ENCODE data around the gene CAMKV.

CAMKV gene

DNA sequence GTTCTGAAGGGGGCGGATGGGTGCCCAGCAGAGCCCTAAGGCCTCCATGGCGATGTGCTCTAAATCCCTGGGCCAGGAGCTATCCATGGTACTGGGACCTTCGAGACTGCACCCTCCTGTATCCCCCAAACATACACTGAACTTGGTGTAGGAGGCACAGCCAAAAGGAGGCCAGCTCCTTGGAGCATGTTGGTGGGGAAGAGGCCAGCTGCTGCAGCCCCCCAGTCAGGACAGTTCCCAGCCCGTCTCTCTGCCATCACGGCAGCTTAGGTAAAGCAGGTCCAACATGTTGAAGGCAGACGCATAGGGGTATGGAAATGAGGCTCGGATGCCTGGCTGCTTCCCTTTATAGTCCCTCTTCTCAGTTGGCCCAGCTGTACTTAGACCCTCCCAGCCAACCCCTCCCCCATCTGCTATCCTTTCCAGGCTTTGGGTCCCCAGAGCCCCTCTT, 1.8 kb downstream of the CAMKV start:
- TF ChIP-seq, protein P1, sequence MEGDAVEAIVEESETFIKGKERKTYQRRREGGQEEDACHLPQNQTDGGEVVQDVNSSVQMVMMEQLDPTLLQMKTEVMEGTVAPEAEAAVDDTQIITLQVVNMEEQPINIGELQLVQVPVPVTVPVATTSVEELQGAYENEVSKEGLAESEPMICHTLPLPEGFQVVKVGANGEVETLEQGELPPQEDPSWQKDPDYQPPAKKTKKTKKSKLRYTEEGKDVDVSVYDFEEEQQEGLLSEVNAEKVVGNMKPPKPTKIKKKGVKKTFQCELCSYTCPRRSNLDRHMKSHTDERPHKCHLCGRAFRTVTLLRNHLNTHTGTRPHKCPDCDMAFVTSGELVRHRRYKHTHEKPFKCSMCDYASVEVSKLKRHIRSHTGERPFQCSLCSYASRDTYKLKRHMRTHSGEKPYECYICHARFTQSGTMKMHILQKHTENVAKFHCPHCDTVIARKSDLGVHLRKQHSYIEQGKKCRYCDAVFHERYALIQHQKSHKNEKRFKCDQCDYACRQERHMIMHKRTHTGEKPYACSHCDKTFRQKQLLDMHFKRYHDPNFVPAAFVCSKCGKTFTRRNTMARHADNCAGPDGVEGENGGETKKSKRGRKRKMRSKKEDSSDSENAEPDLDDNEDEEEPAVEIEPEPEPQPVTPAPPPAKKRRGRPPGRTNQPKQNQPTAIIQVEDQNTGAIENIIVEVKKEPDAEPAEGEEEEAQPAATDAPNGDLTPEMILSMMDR (IDR thresholded peaks at IDR 0.05; ENCODE audit: low read depth, low read length) = no peak
- peak; percentile 47 to 49 for DNase-seq (ENCODE audit: low read depth in 2 of 2)
- no peak overlapping the region for H3K4me3 ChIP-seq (replicated peaks in 1 of 2; ENCODE audit: low read depth in 2 of 2, low read length in 2 of 2)

DNA sequence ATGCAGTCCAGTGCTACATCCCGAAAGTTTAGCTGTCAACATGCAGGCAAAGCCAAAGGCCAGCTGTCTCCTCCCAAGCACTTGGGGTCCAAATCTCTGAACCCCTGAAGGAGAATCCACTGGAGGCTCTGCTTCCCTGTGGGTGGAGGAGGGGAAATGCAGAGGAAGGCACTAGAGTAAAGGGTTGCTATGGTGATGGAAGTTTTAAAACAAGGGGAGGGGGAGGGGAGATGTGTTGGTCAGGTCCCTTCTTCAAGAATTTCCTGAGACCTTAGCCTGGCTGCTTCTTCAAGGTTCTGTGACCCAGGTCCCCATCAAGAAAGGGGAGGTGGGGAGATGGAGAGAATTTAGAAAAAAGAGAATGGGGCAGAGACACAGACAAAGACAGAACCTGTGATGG, 2.3 kb downstream of the CAMKV start:
- no peak for DNase-seq (ENCODE audit: low read depth in 2 of 2)
- TF ChIP-seq, protein P1 (IDR thresholded peaks at IDR 0.05; ENCODE audit: low read depth, low read length) = no peak
- H3K4me3 ChIP-seq (replicated peaks in 1 of 2; ENCODE audit: low read depth in 2 of 2, low read length in 2 of 2) = no peak overlapping the region

DNA sequence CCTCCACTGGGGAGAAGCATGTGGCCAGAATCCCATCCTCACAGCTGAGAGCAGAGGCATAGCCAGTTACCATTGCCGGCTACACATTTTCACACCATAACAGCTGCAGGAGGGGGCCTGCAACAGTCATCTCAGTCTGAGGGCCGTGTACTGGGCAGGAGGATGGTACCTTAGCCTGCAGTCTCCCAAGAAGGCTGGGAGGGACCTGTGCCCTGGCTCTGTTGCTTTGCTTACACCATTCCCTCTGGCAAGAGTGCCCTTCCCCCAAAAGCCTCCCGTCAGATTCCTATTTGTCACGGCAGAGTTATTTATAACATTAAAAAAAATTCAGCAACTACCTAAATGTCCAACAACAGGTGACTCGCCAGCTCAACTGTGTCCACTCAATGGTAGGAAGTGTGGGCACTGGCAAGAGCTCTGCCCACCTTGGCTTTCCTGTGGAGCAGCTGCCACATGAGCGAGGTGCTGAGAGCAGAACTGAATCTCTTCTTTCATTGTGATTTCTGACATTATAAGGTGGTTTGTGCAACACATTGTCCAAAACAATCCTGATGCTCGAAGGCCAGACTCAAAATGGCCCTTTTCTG, 4.4 kb downstream of the CAMKV start:
- no peak overlapping the region for H3K4me3 ChIP-seq (replicated peaks in 1 of 2; ENCODE audit: low read depth in 2 of 2, low read length in 2 of 2)
- DNase-seq (ENCODE audit: low read depth in 2 of 2) = no peak
- TF ChIP-seq, protein P1 (IDR thresholded peaks at IDR 0.05; ENCODE audit: low read depth, low read length) = no peak

DNA sequence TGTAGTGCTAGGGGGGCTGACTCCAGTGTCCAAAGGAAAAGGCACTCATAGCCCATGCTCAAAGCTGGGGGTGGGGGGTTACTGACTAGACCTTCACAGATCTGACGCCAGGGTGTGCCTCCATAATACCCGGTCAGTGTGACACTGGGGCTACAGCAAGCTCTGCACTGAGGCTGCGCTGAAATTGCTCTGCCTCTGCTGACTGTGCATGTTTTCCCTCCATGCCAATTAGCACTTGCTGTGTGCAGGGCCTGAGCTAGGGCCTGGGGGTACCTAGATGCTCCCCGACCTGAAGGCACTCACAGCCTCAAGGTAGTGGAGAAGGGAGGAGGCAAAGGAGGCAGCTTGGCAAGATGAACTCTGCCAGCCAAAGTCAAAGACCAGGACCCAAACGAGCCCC, 5.2 kb downstream of the CAMKV start:
- no peak for DNase-seq (ENCODE audit: low read depth in 2 of 2)
- TF ChIP-seq, protein P1 (IDR thresholded peaks at IDR 0.05; ENCODE audit: low read depth, low read length) = no peak

DNA sequence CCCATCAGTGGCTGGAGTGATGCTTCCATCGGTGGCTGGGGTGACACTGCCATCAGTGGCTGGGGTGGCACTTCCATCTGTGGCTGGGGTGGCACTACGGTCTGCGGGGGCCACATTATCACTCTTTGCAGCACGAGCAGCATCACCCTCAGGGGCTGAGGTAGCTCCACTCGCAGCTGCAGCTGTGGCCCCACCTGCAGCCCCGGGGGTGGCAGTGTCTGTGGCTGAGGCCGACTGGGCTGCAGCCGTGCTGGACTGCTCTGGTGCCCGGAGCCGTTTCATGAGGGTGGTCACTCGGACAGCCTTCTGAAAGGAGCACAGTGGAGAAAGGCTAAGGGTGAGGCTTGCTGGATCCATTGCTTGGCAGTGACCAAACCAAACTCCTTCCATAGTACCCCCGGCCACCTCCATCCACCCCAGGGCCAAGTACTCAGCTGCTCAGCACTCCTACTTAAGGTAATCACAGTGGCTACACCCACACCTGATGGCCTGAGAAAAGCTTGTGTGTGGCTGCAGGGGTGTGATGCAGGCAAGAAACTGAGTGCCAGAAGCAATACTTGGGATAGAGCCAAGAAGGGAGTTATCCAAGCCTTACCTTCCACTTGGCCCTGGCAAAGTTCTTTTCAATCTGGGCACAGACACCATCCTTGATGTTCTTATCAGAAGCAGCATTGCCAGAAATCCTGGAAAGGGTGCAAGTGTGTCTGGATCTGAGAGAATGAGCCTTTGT, 10.0 kb downstream of the CAMKV start:
- DNase-seq (ENCODE audit: low read depth in 2 of 2) = no peak
- TF ChIP-seq, protein P1 (IDR thresholded peaks at IDR 0.05; ENCODE audit: low read depth, low read length) = no peak
- no peak overlapping the region for H3K4me3 ChIP-seq (replicated peaks in 1 of 2; ENCODE audit: low read depth in 2 of 2, low read length in 2 of 2)

More for the DNA sequence above, 5.2 kb downstream of the CAMKV start:
- H3K4me3 ChIP-seq (replicated peaks in 1 of 2; ENCODE audit: low read depth in 2 of 2, low read length in 2 of 2) = no peak overlapping the region

DNA sequence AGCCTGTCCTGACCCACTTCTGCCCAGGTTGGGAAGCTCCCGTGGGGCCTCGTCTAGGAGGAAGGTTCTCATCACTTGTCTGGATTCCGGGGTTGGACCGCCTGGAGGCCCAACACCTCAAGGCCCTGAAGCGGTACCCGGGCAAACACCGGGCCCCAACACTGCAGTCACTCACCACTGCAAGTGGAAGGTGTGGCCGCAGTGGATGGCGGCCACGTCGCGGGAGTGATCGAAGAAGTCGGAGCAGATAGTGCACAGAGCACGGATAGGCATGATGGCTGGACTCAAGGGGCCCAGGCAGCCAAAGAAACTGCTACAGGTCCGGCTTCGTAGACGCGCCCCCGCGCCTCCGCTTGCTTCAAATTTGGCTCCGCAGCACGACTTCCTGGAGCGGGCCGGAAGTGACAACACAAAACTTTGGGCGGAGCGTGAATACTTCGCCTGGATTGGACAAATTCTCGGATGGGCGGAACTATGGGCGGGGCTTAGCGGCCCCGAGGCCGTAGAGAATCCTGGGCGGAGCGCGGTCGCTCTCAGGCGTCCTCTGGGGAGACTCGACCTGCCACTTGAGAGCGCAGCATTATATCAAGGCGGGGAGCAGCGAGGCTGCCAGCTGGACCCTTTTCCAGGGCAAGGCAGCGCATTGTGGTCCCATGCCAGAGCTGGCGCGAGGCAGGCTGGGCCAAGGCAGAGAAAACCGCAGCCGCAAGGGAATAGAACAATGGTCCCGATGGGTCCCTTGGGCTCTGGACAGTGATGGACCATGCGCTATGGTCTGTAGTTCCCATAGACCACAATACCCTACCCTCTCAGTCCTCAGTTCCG, 13.3 kb downstream of the CAMKV start, which contains the start of gene TRAIP:
Gene TRAIP (minus strand): TSS at position 384 of the 825 bp plus-strand sequence. CDS start 111 bp downstream, at position 273.
- TF ChIP-seq, protein P1 (IDR thresholded peaks at IDR 0.05; ENCODE audit: low read depth, low read length) = no peak
- H3K4me3 ChIP-seq (replicated peaks in 1 of 2; ENCODE audit: low read depth in 2 of 2, low read length in 2 of 2) = peak within 1 kb of the TSS; percentile 70 to 82
- peak; percentile 92 to 94 for DNase-seq (ENCODE audit: low read depth in 2 of 2)

Measured in cardiac fibroblast (primary cell).